ENCODE results near the gene CCDC167.

Gene CCDC167

GRCh38 chr6:37499433-37500293, at the start of gene CCDC167:
Gene CCDC167 (minus strand): TSS chr6:37499893. CDS start chr6:37499863, 30 bp downstream.
- peak; percentile 85 to 92 (median 86) for DNase-seq

- no peak for DNase-seq
Measured at GRCh38 chr6:37549154-37549553, 49.5 kb upstream of the CCDC167 start.

- no peak for DNase-seq
Measured at GRCh38 chr6:37548067-37548674, 48.5 kb upstream of the CCDC167 start.

GRCh38 chr6:37547564-37548061, 47.9 kb upstream of the CCDC167 start:
- DNase-seq: no peak

GRCh38 chr6:37546141-37546871, 46.6 kb upstream of the CCDC167 start:
- no peak for DNase-seq

- DNase-seq: no peak
Measured at GRCh38 chr6:37544530-37544929, 44.8 kb upstream of the CCDC167 start.

GRCh38 chr6:37543361-37543760, 43.7 kb upstream of the CCDC167 start:
- no peak for DNase-seq

- no peak for DNase-seq
Measured at GRCh38 chr6:37541346-37541745, 41.7 kb upstream of the CCDC167 start.

- no peak for DNase-seq
Measured at GRCh38 chr6:37540390-37540789, 40.7 kb upstream of the CCDC167 start.

- no peak for DNase-seq
Measured at GRCh38 chr6:37540029-37540352, 40.3 kb upstream of the CCDC167 start.

- DNase-seq: no peak
Measured at GRCh38 chr6:37539171-37540028, 39.7 kb upstream of the CCDC167 start.

- no peak for DNase-seq
Measured at GRCh38 chr6:37538107-37538506, 38.4 kb upstream of the CCDC167 start.

- no peak for DNase-seq
Measured at GRCh38 chr6:37537548-37537947, 37.9 kb upstream of the CCDC167 start.

- DNase-seq: no peak
Measured at GRCh38 chr6:37536491-37537190, 36.9 kb upstream of the CCDC167 start.

GRCh38 chr6:37535759-37536490, 36.2 kb upstream of the CCDC167 start:
- DNase-seq: no peak

GRCh38 chr6:37535428-37535758, 35.7 kb upstream of the CCDC167 start:
- no peak for DNase-seq

- no peak for DNase-seq
Measured at GRCh38 chr6:37534893-37535292, 35.2 kb upstream of the CCDC167 start.

- no peak for DNase-seq
Measured at GRCh38 chr6:37532122-37532521, 32.4 kb upstream of the CCDC167 start.

GRCh38 chr6:37531437-37532036, 31.8 kb upstream of the CCDC167 start:
- DNase-seq: no peak

- no peak for DNase-seq
Measured at GRCh38 chr6:37531026-37531425, 31.3 kb upstream of the CCDC167 start.

- DNase-seq: no peak
Measured at GRCh38 chr6:37530297-37530696, 30.6 kb upstream of the CCDC167 start.
